ENCODE data around the gene ARGLU1. TPM values are rescaled to one million over a fixed set of nuclear protein-coding genes. Genes with fewer than 3 reads are reported as not detected.

ARGLU1 gene
- total and polyA plus RNA-seq, 2 experiments from 2014 or later = 121 to 126 TPM

- H3K36me3 ChIP-seq (replicated peaks; ENCODE audit: insufficient read depth, low read depth) = no peaks in the 10 kb centered on the region
- WGBS (ENCODE audit: low lambda C conversion rate, missing lambda C conversion rate) = under 1% methylated on average over 64 of the region's 102 CpGs
- H3K4me1 ChIP-seq (ENCODE audit: insufficient read depth) = peaks cover 17% of the 10 kb centered on the region
- peak within 1 kb of the TSS; percentile 82 for H2AFZ ChIP-seq
- H3K27me3 ChIP-seq = no peaks in the 10 kb centered on the region
- H3K79me2 ChIP-seq = peaks cover 39% of the 10 kb centered on the region
- peak within 1 kb of the TSS; percentile 99 for H3K4me2 ChIP-seq
- peak; percentile 98 for DNase-seq (ENCODE audit: low spot score)
- H4K20me1 ChIP-seq (ENCODE audit: insufficient read depth, poor library complexity, severe bottlenecking) = peaks cover 13% of the 10 kb centered on the region
- no peaks in the 10 kb centered on the region for H3K9me3 ChIP-seq (ENCODE audit: low read depth)
- TF ChIP-seq EZH2phosphoT487 (IDR thresholded peaks at IDR 0.05; ENCODE audit: low read depth, severe bottlenecking, unreplicated experiment) = no peak
- TF ChIP-seq CTCF (IDR thresholded peaks at IDR 0.05; ENCODE audit: poor library complexity) = no peak
- TF ChIP-seq EZH2 (IDR thresholded peaks at IDR 0.05; ENCODE audit: borderline replicate concordance) = no peak
- H3K9me2 ChIP-seq (replicated peaks; ENCODE audit: insufficient read depth) = no peaks in the 10 kb centered on the region
- H3K27ac ChIP-seq = peak within 1 kb of the TSS; percentile 82
- H3K4me3 ChIP-seq = peak within 1 kb of the TSS; percentile 71
These were observed 32.2 kb downstream of the ARGLU1 start, which contains the start of gene EFNB2 for GRCh38 chr13:106535552-106536243. Gene EFNB2, minus strand, starts transcription at chr13:106535662. Its CDS starts 698 bp downstream, at chr13:106534964.

GRCh38 chr13:106534639-106535551 lies 33.0 kb downstream of the ARGLU1 start:
- Histone ChIP-seq H3K4me1 (ENCODE audit: insufficient read depth) (peaks cover 17% of the 10 kb centered on the region), H2AFZ (no peak overlapping the region), H3K4me2 (peak overlapping the region; percentile 71), H3K36me3 (replicated peaks; ENCODE audit: insufficient read depth, low read depth) (no peaks in the 10 kb centered on the region), H3K79me2 (peaks cover 47% of the 10 kb centered on the region), H4K20me1 (ENCODE audit: insufficient read depth, poor library complexity, severe bottlenecking) (peaks cover 16% of the 10 kb centered on the region), H3K27ac (peak overlapping the region; percentile 82), H3K9me3 (ENCODE audit: low read depth) (no peaks in the 10 kb centered on the region), H3K4me3 (peak overlapping the region; percentile 71), H3K9me2 (replicated peaks; ENCODE audit: insufficient read depth) (no peaks in the 10 kb centered on the region), H3K27me3 (no peaks in the 10 kb centered on the region)
- WGBS (ENCODE audit: low lambda C conversion rate, missing lambda C conversion rate) = 0% methylated on average over 35 of the region's 121 CpGs
- TF ChIP-seq EZH2 (IDR thresholded peaks at IDR 0.05; ENCODE audit: borderline replicate concordance) = no peak
- no peak for TF ChIP-seq CTCF (IDR thresholded peaks at IDR 0.05; ENCODE audit: poor library complexity)
- TF ChIP-seq EZH2phosphoT487 (IDR thresholded peaks at IDR 0.05; ENCODE audit: low read depth, severe bottlenecking, unreplicated experiment) = no peak
- peak; percentile 49 for DNase-seq (ENCODE audit: low spot score)

GRCh38 chr13:106533943-106534638 lies 33.8 kb downstream of the ARGLU1 start:
- no peaks in the 10 kb centered on the region for H3K27me3 ChIP-seq
- H3K4me1 ChIP-seq (ENCODE audit: insufficient read depth) = peaks cover 25% of the 10 kb centered on the region
- peaks cover 55% of the 10 kb centered on the region for H3K79me2 ChIP-seq
- no peak for TF ChIP-seq EZH2 (IDR thresholded peaks at IDR 0.05; ENCODE audit: borderline replicate concordance)
- TF ChIP-seq CTCF (IDR thresholded peaks at IDR 0.05; ENCODE audit: poor library complexity) = no peak
- no peak for TF ChIP-seq EZH2phosphoT487 (IDR thresholded peaks at IDR 0.05; ENCODE audit: low read depth, severe bottlenecking, unreplicated experiment)
- H3K9me2 ChIP-seq (replicated peaks; ENCODE audit: insufficient read depth) = no peaks in the 10 kb centered on the region
- DNase-seq (ENCODE audit: low spot score) = peak; percentile 64
- H2AFZ ChIP-seq = peak overlapping the region; percentile 14
- peaks cover 21% of the 10 kb centered on the region for H4K20me1 ChIP-seq (ENCODE audit: insufficient read depth, poor library complexity, severe bottlenecking)
- WGBS (ENCODE audit: low lambda C conversion rate, missing lambda C conversion rate) = under 1% methylated on average over 37 of the region's 66 CpGs
- peak overlapping the region; percentile 71 for H3K4me2 ChIP-seq
- H3K27ac ChIP-seq = peak overlapping the region; percentile 82
- H3K4me3 ChIP-seq = peak overlapping the region; percentile 68
- H3K36me3 ChIP-seq (replicated peaks; ENCODE audit: insufficient read depth, low read depth) = no peaks in the 10 kb centered on the region
- no peaks in the 10 kb centered on the region for H3K9me3 ChIP-seq (ENCODE audit: low read depth)

All from hepatocyte (in vitro differentiated cells).